CD4-positive, alpha-beta T cell treated with Interleukin-4 for 1 hour (primary cell): ENCODE data around the gene EPHA4.

Source experiments
- DNase-seq, 2 donors: peaks; one replicate each; pipeline ENCODE4 v3.0.0-alpha.2; 2020 to 2022

Gene EPHA4

GRCh38 chr2:221571025-221571550 is 1.0 kb downstream of the EPHA4 start:
- peak; percentile 45 to 60 for DNase-seq

- peak; percentile 12 to 18 for DNase-seq
Observed at GRCh38 chr2:221570321-221570935, 1.7 kb downstream of the EPHA4 start.

- DNase-seq, result no peak
Observed at GRCh38 chr2:221569871-221570270, 2.2 kb downstream of the EPHA4 start.

DNA sequence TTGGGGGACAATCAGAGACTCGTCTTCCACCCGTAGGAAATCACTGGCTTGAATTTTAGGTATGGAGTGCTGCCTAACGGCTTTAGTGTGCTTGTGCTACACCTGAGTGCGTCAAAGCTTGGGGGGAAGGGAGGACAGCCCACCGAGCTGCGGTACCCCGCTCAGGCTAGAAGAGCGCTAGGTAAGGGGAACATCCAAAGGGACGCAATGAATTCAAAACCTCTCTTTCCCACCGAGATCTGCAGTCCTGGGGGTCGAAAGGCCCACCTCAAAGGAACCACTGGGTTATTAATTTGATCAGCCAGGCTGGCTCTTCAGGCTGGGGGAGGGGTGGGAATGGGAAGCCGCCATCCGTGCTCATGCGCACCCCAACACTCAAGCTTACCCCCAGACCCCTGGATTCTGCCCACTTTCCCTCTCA is 2.7 kb downstream of the EPHA4 start:
- DNase-seq, result no peak

DNA sequence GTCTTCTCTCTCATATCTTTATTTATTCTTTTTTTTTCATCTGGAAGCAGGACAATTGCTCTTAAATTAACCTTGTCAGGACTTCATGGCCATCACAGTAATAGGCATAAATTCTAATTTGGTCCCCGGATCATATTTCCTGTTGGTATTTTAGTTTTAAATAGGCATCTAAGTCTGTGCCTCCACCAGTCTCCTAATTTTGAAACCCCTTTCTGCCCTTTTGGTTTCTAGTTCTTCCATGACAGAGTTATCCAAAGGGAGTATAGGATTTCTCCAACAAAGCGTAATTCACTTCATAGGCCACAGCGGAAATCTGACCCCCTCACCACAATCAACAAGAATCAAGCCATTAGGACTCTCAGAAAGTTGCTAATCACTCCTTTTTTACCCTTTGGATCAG is 3.8 kb downstream of the EPHA4 start:
- no peak for DNase-seq

- no peak for DNase-seq
Observed at GRCh38 chr2:221567809-221568208, 4.3 kb downstream of the EPHA4 start.

- no peak for DNase-seq
Observed at GRCh38 chr2:221567231-221567760, 4.8 kb downstream of the EPHA4 start.

GRCh38 chr2:221563270-221563985 is 8.7 kb downstream of the EPHA4 start:
- DNase-seq, result no peak

- no peak for DNase-seq
Observed at GRCh38 chr2:221562226-221562625, 9.9 kb downstream of the EPHA4 start.

DNA sequence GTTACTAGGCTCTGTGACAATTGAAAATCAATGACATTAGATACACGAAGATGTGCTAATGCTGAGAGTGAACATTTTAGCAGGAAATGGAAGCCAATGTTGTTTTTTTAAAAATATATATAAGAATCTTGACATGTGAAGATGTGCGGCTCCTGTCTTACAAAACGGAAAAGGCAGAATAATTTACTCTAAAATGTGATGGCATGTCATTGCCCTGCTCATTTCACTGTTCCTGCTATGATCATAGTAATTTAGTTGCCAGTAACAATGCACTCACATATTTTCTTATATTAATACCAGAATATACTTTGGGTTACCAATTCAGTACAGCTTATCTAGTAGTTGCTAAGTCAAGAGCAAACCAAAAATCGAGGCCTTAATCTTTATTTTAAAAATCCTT is 10.3 kb downstream of the EPHA4 start:
- DNase-seq, result no peak

GRCh38 chr2:221559991-221560390 is 12.1 kb downstream of the EPHA4 start:
- no peak for DNase-seq

DNA sequence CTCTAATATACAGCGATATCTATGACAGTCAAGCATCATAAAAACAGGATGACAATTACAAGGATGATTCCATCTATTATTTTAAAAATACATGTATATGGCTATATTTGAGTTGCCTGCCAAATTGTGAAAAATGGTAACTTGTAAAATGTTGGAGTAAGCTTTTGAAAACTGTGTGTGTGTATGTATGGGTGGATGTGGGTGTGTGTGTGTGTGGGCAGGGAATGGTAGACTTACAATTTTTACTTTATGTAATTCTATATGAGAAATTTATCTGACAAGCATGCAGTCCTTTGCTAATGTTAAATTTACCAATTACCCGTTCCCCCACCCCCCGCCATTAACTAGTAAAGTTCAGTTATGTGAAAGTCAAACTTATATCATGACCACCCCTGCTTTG is 14.0 kb downstream of the EPHA4 start:
- DNase-seq, result no peak

DNA sequence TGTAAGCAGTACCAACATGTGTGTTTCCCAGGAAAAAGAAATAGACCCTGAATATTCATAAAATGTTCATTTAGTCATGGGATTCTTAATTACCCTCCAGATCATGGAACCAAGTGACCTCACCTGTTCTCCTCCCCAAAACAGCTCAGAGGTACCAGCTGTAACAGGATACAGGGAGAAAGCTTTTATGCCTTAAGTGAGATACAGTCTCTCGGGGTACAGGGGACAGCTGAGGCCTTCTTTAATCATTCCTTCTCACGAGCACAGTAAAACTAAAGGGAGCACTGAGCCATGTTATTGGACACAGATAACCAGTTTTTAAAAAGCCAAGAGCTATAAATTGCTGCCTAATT is 16.6 kb downstream of the EPHA4 start:
- no peak for DNase-seq

DNA sequence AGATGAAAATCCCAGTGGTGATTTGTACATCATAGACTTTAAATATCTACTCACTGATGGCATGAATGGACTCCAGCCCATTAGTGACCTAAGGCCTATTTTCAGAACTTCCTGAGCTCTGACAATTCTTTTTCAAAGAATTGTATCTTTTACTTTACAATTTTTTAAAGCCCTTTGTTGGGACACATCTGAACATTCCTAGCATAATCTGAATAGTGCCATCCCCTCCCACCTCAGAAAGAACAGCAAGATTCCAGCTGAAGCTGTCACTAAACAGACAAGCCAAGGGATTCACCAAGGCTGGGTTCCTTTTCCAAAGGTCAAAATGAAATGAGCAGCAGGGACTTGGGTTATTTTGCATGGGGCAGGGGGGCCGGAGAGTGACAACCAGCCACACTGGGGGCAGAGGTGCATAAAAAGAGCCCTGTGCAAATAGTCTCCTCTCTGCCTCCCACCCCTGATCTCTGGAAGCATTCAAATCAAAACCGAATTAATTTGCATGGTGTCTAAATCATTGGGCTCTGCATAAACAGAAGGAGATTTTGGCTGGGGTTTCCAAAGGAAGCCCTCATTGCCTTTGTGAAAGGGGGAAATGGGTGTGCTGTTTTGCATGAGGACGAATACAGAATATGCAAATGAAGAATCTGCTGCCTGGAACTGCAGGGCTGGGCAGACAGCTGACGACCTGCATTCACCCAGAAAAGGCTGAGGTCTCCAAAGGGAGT is 17.2 kb downstream of the EPHA4 start:
- peak; percentile 14 to 19 for DNase-seq

GRCh38 chr2:221553333-221553732 is 18.8 kb downstream of the EPHA4 start:
- DNase-seq, result no peak

GRCh38 chr2:221552291-221552690 is 19.8 kb downstream of the EPHA4 start:
- DNase-seq, result no peak

- no peak for DNase-seq
Observed at GRCh38 chr2:221551864-221552263, 20.2 kb downstream of the EPHA4 start.

- DNase-seq, result no peak
Observed at GRCh38 chr2:221549143-221549542, 23.0 kb downstream of the EPHA4 start.

DNA sequence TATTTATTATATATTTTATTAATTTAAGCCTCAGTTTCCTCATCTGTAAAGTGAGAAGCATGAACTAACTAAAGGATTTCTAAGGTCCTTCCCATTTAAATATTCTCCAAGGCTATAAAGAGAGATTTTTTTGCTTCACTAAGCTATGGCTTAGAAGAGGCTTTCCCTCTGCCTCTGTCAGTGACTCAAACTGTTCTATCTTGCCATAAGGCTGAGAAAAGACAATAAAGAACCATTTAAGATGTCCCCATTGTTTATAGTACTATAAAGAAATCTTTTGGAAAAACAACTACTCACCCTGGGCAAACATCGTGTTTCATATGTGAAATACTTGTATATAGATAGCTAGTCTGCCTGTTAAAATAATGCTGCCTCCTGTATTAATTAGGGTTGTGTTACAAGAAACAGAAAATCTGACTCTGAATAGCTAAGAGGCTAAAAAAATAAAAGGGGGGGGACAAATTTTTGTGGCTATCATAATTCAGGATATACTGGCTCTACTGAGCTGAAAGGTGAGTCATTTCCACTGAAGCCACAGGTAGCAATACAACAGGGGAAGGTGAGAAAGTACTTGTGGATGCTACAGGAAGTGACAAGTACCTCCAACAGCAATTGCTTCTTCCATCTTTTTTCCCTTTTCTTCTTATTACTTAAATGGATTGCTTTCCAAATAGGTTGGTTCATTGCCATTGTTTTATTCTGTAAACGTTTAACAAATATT is 25.4 kb downstream of the EPHA4 start:
- no peak for DNase-seq

- DNase-seq, result no peak
Observed at GRCh38 chr2:221541131-221541735, 30.9 kb downstream of the EPHA4 start.

DNA sequence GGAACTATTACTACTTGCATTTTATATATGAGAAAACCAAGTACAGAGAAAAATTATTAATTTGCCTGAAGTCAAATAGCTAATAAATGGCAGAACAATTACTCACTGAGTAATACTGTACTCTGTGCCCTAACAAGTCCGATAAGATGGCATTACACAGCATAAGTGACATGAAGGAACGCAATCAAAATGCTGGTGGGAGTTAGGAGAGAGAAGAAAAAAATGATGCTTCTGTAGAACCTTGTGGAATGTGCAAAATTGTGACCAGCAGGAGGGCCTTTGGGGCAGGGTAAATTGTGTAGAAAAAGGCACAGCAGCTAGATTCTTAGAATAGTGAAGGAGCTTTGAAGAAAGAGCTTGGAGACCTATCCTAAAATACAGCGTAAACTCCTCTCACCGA is 32.9 kb downstream of the EPHA4 start:
- no peak for DNase-seq

DNA sequence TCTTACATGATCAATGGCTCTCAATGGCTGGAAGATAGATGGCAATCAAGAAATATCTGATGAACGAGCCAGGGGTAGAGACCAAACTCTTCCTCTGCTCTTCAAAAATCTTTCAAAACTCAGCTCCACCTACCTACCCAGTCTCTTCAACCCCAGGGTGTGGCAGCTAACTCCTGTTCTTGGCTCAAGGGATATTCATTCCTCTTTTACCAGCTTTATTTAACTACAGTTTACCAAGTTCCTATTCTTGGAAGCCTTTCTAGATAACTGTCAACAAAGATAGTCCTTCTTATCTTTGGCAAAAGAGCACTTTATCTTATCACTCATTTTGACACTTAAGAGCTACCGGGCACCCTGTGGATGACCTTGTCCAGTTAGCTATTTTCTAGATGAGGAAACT is 36.3 kb downstream of the EPHA4 start:
- no peak for DNase-seq

GRCh38 chr2:221533299-221533698 is 38.8 kb downstream of the EPHA4 start:
- no peak for DNase-seq
